Activated CD4-positive, CD25-positive, alpha-beta regulatory T cell treated with anti-CD3 and anti-CD28 coated beads, Interleukin-2, amount 50 U/mL, for 16 hours (primary cell): ENCODE data around the gene PCBD2.
"Not testable (repeated sequence)": the region's sequence is repeated elsewhere in the genome, so short reads cannot be mapped to it uniquely, and the experiment has no call there.

Experiments used
- DNase-seq: peaks from one replicate; pipeline ENCODE4 v3.0.0-alpha.2; 2020; ENCODE audit warnings: low read depth, low spot score

The PCBD2 gene

DNA sequence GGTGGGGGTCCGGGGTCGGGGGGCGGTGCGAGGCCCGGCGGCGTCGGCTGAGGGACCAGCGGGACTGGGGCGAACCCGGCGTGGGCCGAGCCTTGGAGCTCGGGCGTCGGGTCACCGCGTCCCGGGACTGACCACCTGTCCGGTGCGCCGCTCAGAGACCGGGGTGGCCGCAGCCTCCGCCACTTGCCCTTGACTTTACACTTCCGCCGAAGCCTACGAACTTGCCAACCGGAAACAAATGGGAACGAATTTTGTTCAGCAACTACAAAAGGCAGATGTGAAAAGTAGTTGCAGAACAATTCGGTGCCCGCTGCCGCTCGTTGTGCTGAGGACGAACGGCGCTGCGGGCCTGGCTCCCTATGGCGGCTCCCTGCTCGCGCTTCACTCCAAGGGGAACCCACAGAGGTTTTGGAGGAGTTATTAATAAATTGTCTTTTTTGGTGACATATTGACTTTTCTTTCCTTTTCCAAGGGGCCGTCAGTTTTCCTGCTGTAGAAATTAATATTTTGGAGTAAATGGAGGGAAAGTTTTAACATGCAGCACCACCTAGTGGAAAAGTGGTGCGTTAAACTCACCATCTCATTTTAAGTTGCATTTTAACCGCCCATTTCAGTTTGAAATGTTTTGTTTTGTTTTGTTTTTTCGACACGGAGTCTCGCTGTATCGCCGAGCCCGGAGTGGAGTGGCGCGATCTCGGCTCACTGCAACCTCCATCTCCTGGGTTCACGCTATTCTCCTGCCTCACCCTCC lies 490 bp downstream of the PCBD2 start:
- DNase-seq = peak; percentile 23

DNA sequence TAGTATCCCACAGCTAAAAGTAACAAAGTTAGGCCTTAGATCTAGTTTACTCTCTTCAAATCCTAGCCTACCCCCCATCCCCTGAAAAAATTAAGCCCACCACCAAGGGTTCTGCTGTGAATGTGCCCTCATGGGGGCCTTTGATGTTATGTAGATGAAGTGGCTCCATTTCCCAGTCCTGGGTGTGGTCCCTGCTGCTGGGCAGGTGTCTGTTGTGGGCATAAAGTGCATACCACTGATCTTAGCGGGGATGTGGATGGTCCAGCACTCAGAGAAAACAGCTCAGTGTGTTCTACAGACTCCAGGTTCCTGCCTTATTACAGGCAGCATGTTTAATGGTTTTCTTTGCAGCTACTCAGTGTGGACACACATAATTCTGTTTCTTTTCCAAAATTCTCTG lies 1.9 kb downstream of the PCBD2 start:
- DNase-seq = no peak

DNA sequence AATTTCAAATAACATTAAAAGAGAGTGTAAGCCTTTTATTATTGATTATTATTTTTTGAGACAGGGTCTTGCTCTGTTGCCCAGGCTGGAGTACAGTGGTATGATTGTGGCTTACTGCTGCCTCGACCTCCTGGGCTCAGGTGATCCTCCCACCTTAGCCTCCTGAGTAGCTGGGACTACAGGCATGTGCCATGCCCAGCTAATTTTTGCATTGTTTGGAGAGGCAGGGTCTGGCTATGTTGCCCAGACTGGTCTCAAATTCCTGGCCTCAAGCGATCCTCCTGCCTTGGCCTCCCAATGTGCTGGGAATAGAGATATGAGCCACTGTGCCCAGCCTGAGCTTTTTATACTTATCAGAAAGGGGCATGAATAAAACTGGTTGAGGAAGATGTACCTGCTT lies 5.8 kb downstream of the PCBD2 start:
- DNase-seq = not testable (repeated sequence)

DNA sequence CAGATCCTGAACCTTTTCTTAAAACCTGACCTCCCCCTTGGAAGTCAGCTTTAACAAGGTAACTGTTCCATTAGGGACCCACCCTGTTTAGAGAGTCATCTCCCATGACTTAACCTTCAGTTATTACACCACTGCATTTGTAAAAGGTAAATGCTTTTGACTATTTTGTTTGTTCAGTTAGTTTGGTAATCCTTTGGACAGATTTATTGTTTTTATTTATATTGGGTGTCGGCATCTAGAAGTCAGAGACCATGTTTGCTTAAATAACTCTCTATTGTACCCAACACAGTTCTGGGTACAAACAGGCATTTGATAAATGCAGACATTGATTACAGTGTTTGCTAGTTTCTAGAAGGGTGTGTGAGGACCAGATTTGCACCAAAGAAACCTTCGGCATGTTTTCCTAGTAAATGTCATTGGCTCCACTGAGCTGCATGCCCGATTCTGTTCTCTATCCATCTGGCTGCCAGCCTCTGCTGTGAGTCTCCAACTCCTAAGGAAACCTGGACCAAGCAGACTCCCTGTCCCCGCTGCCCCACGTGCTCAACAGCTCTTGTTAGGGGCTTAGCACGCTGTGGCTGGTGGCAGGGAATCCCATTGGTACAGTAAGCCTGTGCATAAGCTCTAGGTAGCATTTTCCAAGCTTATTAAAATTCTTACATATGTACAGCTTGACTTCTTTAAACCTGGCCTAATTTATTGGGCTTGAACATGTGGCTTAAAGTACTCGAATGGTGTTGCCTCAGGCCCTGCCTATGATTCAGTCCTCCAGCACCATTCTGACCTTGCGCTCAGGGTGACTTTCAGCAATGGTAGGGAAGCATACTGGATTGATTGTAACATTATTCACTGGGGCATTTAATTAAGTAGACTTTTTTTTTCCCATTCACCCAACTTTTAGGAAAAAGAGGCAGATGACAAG lies 6.6 kb downstream of the PCBD2 start:
- no peak for DNase-seq

DNA sequence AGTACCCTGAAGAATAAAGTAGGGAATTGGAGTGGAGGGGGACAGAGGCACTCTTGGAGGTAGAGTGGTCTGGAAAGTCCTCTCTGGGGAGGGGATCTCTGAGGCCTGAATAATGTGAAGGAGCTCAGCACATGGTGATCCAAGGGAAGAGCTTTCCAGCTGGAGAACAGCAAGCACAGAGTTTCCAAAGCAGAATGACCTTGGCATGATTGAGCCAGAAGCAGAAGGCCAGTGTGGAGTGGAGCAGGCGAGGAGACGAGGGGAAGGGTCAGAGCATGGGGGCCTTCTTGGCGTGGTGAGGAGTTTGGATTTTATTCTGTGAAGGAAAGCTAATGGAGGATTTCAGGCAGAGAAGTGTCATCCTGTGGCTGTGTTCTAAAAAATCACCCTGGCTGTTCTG lies 8.3 kb downstream of the PCBD2 start:
- no peak for DNase-seq

DNA sequence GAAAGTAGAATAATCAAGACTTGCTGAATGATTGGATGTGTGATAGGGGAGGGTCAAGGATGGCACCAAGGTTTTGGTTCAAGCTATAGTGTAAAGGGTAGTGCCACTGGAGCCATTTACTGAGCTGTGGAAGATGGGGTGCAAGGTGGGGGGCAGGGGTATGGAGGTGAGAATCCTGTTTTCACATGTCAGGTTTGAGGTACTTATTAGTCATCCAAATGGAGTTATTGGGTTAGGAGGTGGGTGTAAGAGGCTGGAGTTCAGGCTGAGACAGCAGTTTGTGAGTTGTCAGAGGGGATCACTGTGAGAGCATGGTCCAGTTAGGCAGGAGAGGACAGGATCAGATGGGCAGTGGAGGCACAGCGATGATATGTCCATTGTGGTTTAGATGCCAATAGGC lies 8.9 kb downstream of the PCBD2 start:
- no peak for DNase-seq

DNA sequence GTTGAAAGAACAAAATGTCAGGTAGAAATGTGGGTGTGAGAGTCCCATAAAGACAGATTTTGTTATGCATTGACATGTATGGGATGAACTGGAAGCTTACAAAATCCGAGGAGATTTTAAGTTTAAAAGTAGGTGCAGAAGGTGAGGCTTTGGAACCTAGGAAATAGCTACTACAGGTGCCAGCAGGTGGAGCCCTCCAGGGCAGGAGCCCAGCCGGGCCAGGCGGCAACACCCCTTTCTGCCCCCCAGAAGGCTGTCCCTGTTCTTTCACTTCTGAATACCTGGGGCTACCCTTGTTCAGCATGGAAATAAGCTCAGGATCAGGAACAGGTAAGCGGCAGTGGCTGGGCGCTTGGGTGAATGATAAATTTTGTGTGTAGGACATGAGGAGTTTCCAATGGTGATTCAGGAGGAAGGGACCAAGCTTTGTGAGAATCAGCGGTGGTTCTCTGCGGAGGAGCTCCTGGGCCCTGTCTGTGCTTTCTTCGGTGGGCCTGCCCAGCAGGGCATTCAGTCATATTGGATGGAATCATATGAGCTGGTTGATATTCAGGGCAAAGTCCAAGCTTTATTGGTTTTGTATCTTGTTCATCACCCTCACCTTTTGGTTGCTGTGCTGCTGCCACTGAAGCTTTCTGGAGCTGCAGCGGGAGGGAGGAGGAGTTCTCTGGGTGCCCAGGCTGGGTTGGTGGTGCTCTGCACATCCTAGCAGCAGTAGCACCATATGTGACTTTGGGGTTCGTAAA lies 12.3 kb downstream of the PCBD2 start:
- no peak for DNase-seq

DNA sequence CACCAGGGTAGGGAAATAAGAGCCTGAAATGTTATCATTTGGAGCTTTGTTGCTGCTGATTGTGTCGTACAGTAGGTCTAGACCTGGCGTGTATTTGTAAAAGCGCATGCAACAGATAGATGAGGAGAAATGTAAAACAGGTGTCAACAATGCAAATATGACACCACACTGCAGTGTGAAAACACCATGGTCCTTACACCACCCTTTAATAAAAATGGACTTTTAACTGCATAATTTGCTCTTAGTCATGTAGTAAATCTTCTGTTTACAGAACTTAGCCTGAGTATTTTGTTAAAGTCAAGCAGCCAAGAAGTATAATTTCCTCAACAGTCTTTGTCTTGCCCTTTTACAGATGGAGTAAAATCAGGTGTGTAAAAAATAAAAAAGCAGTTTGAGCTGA lies 13.9 kb downstream of the PCBD2 start:
- no peak for DNase-seq

DNA sequence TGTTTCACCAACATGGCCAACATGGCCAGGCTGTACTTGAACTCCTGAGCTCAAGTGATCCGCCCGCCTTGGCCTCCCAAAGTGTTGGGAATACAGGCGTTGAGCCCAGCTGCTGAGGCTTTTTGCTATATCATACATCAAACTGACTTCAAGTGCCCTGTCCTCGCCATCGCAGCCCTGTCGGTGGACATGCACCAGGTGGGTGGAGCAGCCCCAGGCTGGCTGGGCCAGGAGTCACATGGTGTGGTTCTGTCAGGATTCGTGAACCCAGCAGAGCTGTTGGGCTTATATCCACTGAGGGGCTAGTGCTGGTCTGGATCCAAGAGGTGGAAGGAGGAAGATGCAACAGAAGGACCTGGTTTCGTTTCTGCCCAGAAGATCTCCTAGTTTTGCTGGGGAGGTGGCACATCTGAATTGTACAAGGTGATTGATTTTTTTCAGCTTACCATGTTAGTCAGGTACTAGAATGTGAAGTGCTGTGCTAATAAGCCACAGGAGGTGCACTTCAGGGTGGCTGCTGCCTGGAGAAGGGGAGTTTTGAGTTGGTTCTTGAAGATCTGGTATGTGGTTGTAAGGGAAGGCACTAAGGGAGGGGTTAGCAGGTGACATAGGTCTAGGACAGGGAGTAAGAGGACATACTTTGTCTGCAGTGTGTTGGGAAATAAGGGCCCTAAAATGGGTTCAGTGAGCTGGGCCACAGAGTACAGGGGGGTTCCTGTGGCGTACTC lies 16.1 kb downstream of the PCBD2 start:
- no peak for DNase-seq

DNA sequence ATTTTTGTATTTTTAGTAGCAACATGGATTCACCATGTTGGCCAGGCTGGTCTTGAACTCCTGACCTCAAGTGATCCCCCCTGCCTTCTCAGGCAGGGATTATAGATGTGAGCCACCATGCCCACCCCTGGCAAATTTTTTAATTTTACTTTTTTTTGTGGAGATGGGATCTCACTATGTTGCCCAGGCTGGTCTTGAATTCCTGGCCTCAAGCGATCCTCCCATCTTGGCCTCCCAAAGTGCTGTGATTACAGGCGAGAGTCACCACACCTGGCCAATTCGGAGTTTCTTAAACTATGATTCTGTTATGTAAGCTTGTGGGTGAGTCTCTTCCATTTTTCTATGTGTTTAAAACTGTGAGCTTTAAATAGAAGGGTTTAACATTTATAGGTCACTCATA lies 27.6 kb downstream of the PCBD2 start:
- no peak for DNase-seq

DNA sequence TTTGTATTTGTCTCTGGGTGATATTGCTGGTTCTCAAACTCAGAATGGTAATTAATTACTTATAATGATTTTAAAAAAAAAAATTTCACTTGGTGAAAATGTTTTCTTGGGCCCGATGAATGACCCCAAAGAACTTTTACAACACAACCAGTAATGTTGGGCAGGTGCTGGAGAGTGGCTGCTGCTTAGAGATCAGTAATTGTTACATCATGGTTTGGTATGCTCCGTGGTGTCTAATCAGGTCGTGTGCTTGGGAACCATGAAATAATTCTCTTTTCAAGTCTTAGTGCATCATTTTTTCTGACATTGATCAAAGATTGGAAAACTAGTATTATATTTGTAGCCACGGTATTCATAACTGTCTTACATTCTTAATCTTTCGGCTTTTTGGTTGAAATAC lies 29.3 kb downstream of the PCBD2 start:
- DNase-seq = no peak

DNA sequence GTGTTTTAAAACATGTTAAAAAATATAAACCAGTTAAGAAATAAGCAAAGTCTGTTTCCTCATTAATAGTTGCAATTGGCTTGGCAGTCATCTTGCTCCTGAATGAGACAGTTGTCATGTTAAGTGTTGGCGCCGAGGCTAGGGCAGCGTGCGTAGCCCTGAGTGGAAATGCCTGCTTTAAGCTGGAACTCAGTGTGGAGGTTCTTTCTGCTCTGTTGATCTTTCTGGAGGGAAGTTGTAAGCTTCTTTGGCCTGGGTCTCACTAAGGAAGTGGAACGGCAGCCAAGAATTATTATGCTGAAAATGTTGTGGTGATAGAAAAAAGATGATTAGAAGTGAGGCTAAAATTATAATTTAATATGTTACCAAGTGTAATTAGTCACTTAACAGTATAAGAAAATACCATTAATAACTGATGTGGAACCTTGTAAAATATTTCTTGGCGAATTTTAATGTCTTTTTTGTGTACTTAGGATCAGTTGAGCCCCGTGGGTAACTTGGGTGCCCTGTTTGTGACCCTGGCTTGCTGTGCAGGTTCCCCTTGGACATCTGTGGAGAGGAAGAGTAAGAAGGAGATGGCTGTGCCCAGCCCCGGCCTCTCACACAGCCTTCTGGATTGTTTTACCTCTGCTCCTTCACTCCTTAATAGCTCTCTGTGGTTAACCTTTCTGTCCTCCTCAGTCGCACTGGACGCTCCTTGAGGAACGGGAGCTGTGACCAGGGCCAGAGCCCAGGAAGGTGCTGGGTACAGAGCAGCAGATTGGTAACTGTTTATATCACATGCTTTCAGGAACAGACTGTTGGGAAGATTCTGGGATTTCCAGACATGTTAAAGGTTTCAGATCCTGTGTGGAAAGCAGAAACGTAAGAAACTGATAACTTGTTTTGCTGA lies 31.0 kb downstream of the PCBD2 start:
- no peak for DNase-seq

DNA sequence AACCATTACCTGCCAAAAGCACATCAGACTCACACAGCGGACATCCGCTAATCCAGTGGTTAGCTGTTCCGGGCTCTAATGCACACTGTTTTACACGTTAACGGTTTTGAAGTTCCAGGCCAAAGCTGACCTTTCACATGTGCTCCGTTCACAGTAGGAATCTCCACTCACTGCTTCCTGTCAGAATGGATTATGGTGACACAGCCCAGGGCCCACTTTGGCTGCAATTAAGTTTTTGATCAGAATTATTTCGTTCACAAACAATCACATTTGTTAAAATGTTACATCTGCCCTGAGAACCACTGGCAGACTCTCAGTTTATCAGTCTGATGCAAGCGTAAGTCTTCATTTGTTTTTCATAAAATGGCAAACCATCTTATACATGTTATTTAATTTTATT lies 32.6 kb downstream of the PCBD2 start:
- DNase-seq = no peak

DNA sequence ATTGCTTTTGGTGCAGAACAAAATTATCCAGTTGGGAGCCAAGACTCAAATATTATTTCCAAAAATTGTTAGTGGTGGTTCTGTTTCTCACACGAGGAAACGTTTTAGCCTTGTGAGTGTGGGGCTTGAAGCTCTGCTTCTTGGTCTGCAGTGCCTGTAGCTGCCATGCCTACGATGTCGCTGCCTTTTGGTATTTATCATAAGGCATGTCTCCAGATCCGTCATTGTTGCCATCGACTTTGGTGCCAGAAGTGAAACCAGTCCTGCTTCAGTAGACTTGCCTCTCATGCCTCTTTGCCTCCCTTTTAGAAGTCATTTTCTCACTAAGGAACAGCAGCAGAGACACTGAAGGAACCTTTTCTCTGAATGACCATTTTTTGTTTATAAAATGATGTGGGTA lies 33.1 kb downstream of the PCBD2 start:
- no peak for DNase-seq

DNA sequence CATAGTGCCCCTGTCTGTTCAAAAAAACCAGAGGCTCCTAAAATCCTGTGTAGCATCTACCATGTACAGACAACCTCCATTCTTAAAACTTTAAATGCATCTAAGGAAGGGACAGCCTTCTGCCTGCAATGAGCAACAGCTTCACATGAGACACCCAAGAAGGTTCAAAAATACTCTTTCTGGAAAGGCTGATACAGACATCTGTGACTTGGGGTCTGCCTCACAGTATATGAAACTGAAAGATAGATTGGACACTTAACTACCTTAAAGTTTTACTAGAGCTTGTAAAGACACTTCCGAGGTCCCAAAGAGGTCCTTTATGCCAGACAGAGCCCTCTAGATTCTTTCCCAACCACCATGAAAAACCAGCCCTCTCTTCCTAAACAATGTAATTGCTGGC lies 34.6 kb downstream of the PCBD2 start:
- DNase-seq = no peak

DNA sequence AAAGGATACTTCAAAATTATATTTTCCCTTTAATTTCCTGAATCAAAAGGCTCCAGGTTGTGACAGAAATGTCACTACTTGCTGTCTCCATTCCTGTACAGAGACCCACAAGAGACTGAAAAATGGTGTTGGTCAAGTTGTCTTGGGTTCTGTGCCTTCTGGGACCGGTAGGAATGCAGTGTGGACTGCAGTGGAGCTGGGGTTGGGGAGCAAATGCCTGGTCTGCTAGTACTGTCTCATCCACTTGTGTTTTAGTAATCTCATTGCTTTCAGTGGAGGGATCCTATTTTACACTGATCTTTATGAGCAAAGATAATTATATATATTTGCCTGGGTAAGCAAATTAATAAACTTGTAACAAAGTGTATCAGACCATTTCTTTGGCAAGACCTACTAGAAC lies 38.6 kb downstream of the PCBD2 start:
- no peak for DNase-seq

DNA sequence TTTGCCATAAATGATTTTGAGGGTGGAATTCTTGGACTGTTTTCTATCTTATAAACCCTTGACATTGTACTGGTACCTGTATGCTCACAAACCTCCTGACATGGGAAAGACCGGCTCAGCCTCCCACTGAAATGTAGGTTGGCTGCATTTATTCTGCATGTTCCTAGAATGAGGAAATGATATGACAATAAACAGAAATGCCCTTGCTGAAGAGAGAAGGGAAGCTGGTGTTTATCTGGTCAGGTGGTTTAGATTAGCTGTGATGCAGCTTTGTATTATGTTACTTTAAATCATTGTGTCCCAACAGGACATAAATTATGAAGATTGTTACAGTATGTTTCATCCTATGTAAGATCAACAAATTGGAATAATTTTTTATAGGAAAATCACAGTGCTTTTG lies 39.7 kb downstream of the PCBD2 start:
- DNase-seq = no peak

DNA sequence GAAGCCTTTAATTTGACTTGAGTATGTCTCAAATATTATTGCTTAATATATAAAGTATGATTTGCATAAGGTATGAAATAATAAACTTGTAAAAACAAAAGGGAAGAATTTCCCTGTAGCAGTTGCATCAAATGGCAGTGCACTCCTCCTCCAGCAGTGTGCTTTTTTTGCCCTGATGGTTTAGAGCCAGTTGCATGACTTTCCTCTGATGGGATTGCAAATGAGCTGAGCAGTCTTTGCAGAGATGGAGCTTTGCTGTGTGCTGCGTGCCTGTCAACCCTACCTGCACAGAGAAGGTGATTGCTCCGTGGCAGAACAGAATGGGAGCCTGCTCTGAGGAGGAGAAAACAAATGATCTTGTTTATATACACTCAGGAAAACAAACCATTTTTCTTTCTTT lies 40.1 kb downstream of the PCBD2 start:
- no peak for DNase-seq

DNA sequence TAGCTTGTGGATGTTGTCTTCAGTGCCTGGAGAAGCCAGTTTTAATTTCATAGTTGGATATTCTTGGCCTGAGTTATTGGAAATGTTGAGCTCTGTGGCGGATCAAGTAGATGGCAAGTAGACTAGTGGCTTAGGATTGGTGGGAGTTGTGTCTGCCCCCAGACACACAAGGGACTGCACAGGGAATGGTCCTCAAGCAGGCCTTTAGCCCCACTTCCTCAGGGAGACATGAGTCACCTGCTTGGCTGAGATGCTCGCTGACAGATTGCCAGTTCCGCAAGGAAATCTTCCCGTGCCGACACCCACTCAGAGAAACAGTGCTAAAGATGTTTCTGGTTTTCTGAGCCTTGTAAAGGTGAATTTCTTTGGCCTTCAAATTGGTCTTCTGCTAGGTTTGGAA lies 44.0 kb downstream of the PCBD2 start:
- no peak for DNase-seq

DNA sequence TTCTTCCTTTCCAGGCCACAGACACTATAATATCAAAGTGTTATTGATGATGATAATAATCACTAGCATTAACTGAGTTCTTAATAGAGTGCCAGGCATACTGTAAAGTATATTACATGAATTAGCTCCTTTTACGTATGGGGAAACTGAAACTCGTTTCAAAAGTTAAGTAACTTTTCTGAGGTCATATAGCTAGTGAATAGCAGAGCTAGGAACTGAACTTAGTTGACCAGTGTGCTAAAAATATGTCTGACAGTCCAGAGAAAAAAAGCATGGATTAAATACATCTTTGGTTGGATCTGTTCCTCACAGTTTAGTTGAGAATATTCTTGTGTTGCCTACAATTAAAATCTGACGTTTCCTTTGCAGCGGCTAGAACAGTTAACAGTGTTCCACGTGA lies 44.4 kb downstream of the PCBD2 start:
- DNase-seq = no peak
